D721Med (cell line): ENCODE results near the gene RNF215.

Experiments
- DNase-seq: peaks from one replicate; pipeline ENCODE4 v3.0.0; 2011; ENCODE audit warnings: low spot score; ENCODE audit not compliant: insufficient read length
- FAIRE-seq: peaks from 2 replicates; lab custom pipeline; 2011; peaks lifted over from hg19 to GRCh38; lab: Jason Lieb, UNC
- TF ChIP-seq, protein P1 (sequence below): IDR thresholded peaks from 2 replicates; pipeline ENCODE4 v1.5.1; 2012; ENCODE audit warnings: mild to moderate bottlenecking, control low read depth; ENCODE audit not compliant: insufficient read depth; ENCODE audit errors: missing control alignments

Gene RNF215

DNA sequence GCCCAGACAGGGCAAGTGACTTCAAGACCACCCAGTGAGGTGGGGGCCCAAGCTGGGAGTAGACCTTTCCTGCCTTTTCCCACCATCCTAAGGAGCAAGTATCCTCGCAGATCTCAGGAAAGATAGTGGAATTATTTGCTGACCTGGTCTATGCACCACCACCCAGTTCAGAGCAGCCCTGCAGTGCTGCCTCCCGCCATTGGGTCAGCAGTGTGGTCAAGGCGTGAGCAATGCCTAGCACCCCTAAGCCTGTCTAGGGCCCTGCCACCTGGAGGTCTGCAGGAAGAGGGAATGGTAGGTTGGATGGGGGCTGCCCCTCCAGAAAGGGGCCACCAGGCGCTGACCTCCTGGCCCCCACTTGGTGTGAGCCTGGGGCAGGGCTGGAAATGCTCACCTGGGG, 44.9 kb upstream of the RNF215 start:
- DNase-seq (no peak), FAIRE-seq (no peak)
- TF ChIP-seq, protein P1, sequence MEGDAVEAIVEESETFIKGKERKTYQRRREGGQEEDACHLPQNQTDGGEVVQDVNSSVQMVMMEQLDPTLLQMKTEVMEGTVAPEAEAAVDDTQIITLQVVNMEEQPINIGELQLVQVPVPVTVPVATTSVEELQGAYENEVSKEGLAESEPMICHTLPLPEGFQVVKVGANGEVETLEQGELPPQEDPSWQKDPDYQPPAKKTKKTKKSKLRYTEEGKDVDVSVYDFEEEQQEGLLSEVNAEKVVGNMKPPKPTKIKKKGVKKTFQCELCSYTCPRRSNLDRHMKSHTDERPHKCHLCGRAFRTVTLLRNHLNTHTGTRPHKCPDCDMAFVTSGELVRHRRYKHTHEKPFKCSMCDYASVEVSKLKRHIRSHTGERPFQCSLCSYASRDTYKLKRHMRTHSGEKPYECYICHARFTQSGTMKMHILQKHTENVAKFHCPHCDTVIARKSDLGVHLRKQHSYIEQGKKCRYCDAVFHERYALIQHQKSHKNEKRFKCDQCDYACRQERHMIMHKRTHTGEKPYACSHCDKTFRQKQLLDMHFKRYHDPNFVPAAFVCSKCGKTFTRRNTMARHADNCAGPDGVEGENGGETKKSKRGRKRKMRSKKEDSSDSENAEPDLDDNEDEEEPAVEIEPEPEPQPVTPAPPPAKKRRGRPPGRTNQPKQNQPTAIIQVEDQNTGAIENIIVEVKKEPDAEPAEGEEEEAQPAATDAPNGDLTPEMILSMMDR = no peak

DNA sequence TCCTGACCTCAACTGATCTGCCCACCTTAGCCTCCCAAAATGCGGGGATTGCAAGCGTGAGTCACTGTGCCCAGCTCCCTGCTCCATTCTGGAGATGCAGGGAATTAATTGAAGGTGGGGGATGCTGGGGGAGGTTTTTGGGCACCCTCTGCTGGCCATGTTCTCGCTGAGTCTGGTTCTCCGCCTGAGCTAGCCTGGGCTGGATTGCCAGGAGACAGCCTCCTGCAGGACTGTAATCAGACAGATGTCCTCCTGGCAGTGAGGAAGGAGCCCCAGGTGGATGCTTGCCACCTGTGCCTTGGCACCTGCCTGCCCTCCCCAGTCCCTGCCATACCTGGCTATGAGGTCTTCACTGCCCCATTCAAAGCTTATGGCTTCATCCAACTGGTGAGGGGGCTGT, 43.7 kb upstream of the RNF215 start:
- TF ChIP-seq, protein P1 = no peak
- FAIRE-seq (no peak), DNase-seq (no peak)

DNA sequence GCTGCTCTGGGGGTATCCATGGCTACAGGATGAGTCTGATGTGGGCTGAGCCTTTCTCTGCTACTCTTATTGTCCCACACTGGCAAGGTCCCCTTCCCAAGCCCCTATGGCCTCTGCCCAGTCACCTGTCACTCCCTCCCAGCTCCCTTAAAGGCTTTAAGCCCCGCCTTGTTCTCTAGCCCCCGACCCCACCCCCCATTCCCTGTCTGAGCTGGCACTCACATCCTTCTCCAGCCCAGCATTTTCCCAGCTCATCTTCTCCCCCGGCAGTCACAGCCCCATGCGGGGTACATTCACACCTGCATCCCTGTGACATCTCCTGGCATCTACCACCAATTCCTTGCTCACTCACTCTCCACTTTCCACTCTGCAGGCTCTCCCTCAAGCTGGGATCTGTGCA, 42.7 kb upstream of the RNF215 start:
- no peak for FAIRE-seq
- DNase-seq = no peak
- TF ChIP-seq, protein P1 = no peak

DNA sequence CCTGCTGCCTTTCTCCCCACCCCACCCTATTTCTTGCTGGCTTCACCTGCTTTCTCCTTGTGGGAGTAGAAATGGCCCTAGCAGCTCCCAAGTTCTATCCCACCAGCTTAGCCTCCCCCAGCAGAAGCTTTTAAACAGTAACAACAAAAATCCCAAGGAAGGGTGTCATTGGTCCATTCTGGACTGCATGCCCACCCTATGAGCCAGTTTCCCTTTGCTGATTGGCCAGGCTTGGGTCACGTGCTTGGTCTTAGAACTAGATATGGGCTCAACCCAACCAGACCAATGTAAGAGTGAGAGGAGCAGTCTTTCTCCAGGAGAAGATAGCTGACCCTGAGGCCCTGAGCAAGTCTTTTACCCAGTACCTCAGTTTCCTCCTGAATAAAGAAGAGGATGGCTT, 40.7 kb upstream of the RNF215 start:
- DNase-seq = no peak
- FAIRE-seq = no peak
- TF ChIP-seq, protein P1 = no peak

DNA sequence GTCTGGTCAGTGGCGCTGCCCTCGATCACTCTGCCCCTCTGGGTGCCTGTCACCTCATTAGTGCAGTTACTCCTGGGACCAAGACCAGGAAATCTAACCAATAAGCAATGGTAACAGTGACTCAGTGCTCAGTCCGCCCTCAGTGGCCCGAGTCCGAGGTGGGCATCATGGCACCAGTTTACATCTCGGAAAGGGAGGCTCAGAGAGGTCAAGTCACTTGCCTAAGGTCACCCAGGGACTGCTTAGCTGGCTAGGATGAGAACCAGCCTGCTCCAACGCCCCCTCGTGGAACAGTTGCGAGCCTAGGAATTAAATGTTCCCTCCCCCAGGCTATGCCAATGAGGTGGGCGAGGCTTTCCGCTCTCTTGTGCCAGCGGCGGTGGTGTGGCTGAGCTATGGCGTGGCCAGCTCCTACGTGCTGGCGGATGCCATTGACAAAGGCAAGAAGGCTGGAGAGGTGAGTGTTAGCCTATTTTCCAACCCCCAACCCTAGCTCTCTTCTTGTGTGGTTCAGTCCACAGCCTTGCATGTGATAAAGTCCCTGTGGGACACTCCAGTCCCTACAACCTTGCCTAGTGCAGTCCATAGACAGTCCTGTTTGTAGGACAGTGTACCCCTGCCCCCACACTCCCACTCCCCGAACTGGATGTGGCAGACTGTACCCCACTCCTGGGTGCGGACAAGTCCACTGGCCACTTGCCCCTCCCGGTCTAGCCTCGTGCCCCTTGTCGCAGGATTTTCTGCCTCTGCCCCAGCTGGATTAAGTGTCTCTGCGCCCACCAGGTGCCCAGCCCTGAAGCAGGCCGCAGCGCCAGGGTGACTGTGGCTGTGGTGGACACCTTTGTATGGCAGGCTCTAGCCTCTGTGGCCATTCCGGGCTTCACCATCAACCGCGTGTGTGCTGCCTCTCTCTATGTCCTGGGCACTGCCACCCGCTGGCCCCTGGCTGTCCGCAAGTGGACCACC, 39.5 kb upstream of the RNF215 start:
- TF ChIP-seq, protein P1 = peak; percentile 74
- no peak for DNase-seq
- no peak for FAIRE-seq

DNA sequence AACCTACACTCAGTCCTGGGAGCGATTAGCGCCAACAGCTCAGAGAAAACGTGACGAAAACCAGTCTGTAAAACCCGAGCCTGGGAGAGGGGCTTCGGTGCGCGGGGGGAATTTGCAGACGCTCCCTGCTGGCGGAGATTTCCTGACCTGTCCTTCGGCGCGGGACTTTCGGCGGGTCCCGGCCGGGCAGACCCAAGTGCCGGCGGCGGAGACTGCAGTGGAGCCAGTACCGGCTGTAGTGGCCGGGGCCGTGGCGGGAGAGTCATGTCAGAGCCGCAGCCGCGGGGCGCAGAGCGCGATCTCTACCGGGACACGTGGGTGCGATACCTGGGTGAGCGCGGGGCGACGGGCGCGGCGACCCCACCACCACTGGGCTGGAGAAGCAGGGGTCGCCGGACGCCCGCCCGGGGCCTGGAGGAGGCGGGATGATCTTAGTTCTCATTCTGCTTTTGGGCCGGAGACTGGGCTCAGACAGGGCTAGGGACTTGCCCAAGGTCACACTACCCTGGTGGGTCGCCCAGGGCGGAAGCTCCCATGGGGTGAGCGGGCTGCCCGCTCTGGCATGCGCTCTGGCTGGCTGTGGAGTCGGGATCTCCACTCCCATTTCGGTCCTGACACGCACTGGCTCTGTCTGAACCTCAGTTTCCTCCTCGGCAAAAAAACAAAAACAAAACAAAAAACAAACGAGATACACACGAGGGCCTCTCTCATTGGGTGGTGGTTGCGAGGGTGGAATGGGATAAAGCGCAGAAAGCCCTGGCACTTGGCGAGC, 38.6 kb upstream of the RNF215 start, which contains the start of gene MTFP1:
Gene MTFP1 (plus strand): TSS at position 153 of the 772 bp plus-strand sequence. CDS start 112 bp downstream, at position 265.
- TF ChIP-seq, protein P1 = no peak
- FAIRE-seq (no peak), DNase-seq (no peak)
